HG02981 (cell line): ENCODE measurements around the gene PPP4R3C.
"Not testable (repeated sequence)": the region's sequence is repeated elsewhere in the genome, so short reads cannot be mapped to it uniquely, and the experiment has no call there.

ENCODE experiments used
- ATAC-seq: cut with Tn5 transposase; IDR thresholded peaks from one replicate; pipeline ENCODE4 v1.9.1; 2021; ENCODE audit warnings: mild to moderate bottlenecking, moderate library complexity; ENCODE audit not compliant: unreplicated experiment

Gene PPP4R3C

GRCh38 chrX:27463187-27463586 lies at the start of gene PPP4R3C:
Gene PPP4R3C, minus strand, starts transcription at chrX:27463341. Its CDS starts 45 bp downstream, at chrX:27463296.
- no peak for ATAC-seq

DNA sequence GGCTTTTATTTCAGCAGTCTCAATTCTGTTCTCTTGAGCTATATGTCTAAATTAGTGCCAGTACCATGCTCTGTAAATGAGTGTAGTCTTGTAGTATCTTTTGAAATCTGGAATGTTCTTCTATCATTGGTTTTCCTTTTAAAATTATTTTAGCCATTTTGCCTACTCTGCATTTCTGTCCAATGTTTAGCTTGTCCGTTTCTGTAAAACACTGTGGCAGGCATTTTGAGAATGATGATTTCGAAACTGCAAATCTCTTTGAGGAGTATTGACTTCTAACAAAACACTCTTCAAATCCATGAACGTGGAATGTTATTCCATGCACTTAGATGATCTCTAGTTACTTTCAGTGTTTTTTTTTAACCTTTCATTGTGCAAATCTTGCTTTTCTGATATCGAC lies 28.3 kb upstream of the PPP4R3C start:
- no peak for ATAC-seq

DNA sequence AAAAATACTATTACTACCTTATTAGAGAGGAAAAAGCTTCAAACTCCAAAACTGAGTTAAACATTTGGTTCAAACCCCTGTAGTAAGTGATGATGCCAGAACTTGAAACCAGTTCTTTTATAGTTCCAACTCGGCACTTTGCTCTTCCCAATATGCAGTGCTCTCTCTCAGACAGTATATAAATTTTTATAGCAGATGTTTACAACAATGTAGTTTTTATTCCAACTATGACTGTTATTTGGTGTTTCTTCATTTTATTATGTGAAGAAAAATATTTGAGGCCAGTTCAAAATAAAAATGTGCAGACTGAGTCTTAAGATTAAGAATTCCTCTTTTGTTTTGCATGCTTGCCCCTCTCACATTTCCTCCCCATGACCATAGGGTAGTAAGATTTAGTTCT lies 2.9 kb upstream of the PPP4R3C start:
- no peak for ATAC-seq

DNA sequence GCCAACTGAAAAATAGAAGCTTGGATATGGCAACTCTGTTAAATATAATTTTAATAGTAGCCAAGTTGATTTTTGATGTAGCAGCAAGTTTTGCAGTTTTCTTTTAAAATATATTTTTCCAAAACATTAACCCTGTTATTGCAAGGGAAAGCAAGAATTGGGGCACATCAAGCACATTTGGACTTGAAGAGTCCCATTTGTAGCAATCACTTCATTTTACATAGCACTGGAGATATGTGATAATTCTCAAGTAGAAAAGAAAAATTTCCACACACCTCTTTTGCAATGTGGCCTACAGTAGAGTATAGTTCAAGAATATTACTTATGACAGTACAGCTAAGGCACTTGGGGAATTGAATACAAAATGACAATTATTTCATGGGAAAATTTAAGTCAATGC lies 1.9 kb upstream of the PPP4R3C start:
- ATAC-seq, result no peak

DNA sequence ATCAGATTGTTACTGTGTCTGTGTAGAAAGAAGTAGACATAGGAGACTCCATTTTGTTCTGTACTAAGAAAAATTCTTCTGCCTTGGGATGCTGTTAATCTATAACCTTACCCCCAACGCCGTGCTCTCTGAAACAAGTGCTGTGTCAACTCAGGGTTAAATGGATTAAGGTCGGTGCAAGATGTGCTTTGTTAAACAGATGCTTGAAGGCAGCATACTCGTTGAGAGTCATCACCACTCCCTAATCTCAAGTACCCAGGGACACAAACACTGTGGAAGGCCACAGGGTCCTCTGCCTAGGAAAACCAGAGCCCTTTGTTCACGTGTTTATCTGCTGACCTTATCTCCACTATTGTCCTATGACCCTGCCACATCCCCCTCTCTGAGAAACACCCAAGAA lies 4.0 kb downstream of the PPP4R3C start:
- ATAC-seq, result not testable (repeated sequence)

GRCh38 chrX:27458544-27458943 lies 4.6 kb downstream of the PPP4R3C start:
- not testable (repeated sequence) for ATAC-seq

DNA sequence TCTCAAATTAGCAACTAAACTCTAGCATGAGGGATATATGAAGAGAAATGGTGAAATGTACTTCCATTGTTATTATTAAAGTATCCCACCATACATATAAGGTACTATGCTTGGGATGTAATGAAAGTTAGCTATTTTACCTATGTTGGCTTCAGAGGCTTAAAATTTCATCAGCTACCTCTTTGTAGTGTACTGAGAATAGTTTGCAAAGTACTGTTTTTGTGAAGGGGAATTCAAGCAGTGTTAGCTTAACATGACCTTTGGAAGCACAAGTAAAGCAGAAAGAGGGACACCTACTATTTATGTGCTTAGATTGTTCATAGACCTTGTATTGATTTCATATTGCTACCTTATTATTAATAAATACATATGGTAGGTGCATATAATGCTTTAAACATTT lies 11.8 kb downstream of the PPP4R3C start:
- no peak for ATAC-seq

GRCh38 chrX:27446423-27446822 lies 16.7 kb downstream of the PPP4R3C start:
- ATAC-seq, result no peak

DNA sequence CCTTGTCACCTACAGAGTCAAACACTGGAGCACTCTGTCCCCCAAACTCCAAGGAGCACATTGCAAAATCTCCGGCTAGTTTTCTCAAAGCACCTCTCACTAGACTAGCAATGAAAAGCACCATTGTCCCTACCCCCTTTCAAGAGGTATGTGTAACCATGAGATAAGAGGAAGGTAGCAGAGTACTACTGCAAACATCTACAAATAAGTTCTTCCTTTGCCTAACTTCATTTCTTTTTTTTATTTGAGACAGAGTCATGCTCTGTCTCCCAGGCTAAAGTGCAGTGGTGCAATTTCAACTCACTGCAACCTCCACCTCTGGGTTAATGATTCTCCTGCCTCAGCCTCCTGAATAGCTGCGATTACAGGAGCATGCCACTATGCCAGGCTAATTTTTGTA lies 17.7 kb downstream of the PPP4R3C start:
- ATAC-seq, result no peak

DNA sequence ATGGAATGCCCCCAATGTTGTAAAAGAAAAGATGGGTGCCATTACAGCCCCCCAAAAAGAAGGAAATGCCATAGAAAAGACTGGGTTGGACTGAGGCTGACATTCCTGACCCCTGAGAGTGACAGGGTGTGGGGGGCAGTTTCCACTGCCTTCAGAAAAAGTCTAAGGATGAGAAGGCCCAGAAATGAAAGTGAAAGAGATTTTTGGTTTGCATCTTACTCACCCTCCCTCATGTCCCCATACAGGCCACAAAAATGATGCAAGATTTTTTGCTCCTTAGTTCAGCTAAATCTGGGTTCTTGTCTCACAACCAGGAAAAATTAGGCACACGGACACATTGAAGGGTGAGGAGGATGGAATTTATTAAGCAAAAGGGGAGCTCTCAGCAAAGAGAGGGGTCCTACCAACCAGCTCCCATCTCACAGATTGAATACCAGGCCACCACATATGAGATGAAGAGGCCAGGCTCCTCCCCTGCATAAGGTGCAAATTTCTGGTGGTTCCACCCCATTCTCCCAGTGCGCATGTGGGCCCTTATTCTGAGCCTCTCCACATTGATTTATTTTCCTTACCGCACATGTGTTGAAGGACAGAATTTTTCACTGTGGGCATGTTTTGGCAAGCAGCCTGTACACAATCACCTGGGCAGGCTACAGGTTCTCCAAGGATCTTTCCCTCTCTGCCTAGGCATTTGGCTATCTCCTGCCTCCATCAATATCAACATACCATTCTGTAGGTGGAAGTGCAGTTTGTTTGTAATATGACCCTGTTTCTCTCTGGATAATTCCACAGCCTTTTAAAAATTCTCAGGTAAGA lies 18.8 kb downstream of the PPP4R3C start:
- ATAC-seq, result no peak

DNA sequence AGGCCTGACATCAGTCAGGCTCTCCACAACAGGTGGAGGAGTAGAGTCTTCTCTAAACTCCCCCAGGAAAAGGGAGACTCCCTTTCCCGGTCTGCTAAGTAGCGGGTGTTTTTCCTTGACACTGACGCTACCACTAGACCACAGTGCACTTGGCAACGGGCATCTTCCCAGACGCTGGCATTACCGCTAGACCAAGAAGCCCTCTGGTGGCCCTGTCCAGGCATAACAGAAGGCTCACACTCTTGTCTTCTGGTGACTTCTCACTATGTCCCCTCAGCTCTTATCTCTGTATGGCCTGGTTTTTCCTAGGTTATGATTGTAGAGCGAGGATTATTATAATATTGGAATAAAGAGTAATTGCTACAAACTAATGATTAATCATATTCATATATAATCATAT lies 20.7 kb downstream of the PPP4R3C start:
- not testable (repeated sequence) for ATAC-seq

GRCh38 chrX:27439771-27440170 lies 23.4 kb downstream of the PPP4R3C start:
- ATAC-seq, result no peak

- no peak for ATAC-seq
Measured at GRCh38 chrX:27438937-27439336, 24.2 kb downstream of the PPP4R3C start.

GRCh38 chrX:27435031-27435430 lies 28.1 kb downstream of the PPP4R3C start:
- ATAC-seq, result no peak
